Immature natural killer cell (primary cell): ENCODE measurements around the gene BABAM1. TPM values are rescaled to one million over a fixed set of nuclear protein-coding genes. Genes with fewer than 3 reads are reported as not detected.

ENCODE experiments used
- DNase-seq, 3 donors: peaks; one replicate each; pipeline ENCODE4 v3.0.0; 2022; ENCODE audit warnings: mixed read lengths in 1 of 3
- H3K27ac Mint-ChIP-seq, 6 donors: one replicate each; pipeline ENCODE4 v1.8.0; 2020; ENCODE audit warnings: mixed read lengths in 6 of 6, mild to moderate bottlenecking in 5 of 6, inconsistent platforms in 4 of 6, moderate library complexity in 3 of 6
- H3K27me3 Mint-ChIP-seq, 3 donors: one replicate each; pipeline ENCODE4 v1.8.0; 2020 to 2021; ENCODE audit warnings: low read depth in 3 of 3, mild to moderate bottlenecking in 3 of 3, mixed read lengths in 3 of 3, moderate library complexity in 3 of 3, inconsistent platforms in 1 of 3
- H3K36me3 Mint-ChIP-seq, 3 donors: one replicate each; pipeline ENCODE4 v1.8.0; 2020; ENCODE audit warnings: mixed read lengths in 3 of 3, inconsistent platforms in 2 of 3, mild to moderate bottlenecking in 2 of 3
- H3K4me1 Mint-ChIP-seq, 2 donors: one replicate each; pipeline ENCODE4 v1.8.0; 2020; ENCODE audit warnings: inconsistent platforms in 2 of 2, mild to moderate bottlenecking in 2 of 2, mixed read lengths in 2 of 2, moderate library complexity in 1 of 2
- H3K4me3 Mint-ChIP-seq, 5 donors: one replicate each; pipeline ENCODE4 v1.8.0; 2020; ENCODE audit warnings: mild to moderate bottlenecking in 5 of 5, mixed read lengths in 5 of 5, inconsistent platforms in 3 of 5, moderate library complexity in 3 of 5
- H3K9me3 Mint-ChIP-seq, 6 donors: one replicate each; pipeline ENCODE4 v1.8.0; 2020; ENCODE audit warnings: mild to moderate bottlenecking in 6 of 6, mixed read lengths in 6 of 6, inconsistent platforms in 4 of 6, moderate library complexity in 3 of 6
- polyA plus RNA-seq, 3 donors: library from polyadenylated mRNA; unstranded; fragments of 300-500 nt; fragmentation: Illumina TruSeq; gene quantifications; one replicate each; pipeline ENCODE4 v1.2.3, GENCODE V29; 2021

Gene BABAM1
- polyA plus RNA-seq, 3 donors from 2014 or later: 135 to 218 (median 141) TPM

DNA sequence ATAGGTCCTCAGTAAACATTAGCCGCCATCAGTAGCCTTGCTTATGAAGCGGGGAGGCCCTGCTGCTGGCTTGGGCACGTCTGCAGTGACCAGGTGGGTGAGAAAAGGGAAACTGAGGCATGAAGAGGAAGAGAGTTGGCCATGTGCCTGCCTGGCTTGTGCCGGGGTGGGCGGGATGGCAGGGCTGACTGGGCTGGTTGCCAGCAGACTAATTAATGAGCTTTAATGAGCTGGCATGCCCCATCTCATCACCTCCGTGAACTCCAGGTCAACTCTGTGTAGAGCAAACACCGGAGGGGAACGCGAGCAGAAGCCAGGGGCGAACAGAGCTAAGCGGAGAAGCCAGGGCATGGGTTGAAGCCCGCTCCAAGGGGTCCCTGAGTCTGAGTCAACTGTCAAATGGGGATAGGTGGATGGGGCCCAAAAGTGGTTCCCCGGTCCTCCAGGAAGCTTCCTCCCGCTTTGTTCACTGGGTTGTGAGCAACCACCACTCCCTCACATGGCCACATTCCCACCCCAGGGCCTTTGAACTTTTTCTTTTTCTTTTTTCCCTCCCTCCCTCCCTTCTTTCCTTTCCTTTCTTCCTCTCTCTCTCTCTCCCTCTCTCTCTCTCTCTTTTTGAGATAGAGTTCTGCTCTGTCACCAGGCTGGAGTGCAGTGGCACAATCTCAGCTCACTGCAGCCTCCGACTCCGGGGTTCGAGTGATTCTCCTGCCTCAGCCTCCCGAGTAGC lies 30.3 kb upstream of the BABAM1 start:
- peak overlapping the region in 1 of 5 donors; percentile 50 for H3K4me3 Mint-ChIP-seq
- no peaks in the 10 kb centered on the region for H3K36me3 Mint-ChIP-seq
- no peaks in the 10 kb centered on the region for H3K9me3 Mint-ChIP-seq
- no peak for DNase-seq
- peaks cover 7 to 10% of the 10 kb centered on the region in 2 donors for H3K4me1 Mint-ChIP-seq
- H3K27ac Mint-ChIP-seq: no peak overlapping the region
- peaks cover 0 to 7% (median 1%) of the 10 kb centered on the region in 3 donors for H3K27me3 Mint-ChIP-seq

DNA sequence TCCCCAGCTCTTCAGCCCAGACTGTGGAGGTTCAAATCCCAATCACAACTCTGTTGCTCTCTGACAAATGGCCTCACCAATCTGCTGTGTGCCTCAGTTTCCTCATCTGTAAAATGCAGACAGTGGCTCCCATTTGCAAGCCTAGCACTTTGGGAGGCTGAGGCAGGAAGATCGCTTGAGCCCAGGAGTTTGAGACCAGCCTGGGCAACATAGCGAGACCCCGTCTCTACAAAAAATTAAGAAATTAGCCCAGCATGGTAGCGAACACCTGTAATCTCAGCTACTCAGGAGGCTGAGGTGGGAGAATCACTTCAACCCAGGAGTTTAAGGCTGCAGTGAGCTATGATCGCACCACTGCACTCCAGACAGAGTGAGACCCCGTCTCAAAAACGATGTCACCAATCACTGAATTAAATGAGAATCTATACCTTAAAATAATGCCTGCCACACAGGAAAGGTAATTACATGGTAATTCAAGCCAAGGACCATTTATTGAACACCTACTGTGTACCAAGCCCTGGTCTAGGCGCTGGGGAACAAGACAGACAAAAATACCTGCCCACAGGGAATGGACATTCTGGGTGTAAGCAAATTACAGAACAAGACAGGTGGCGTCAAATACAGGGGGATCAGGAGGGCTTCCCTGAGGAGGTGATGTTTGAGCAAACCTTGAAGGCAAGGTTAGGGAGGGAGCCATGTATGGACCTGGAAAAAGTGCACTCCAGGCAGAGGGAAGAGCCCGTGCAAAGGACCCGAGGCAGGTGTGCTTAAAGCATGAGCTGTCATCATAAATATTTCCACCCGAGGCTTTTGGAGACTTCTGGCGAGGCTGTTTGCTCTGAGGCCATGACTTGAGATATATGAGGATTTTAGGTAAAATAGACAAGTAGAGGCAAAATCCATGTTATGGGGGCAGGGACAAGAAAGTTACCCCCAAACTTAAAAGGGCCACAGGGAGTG lies 29.2 kb upstream of the BABAM1 start:
- Mint-ChIP-seq H3K4me3 (peak overlapping the region in 1 of 5 donors; percentile 64), H3K4me1 (peaks cover 7 to 10% of the 10 kb centered on the region in 2 donors), H3K27ac (no peak overlapping the region), H3K27me3 (peaks cover 0 to 7% (median 1%) of the 10 kb centered on the region in 3 donors), H3K36me3 (no peaks in the 10 kb centered on the region), H3K9me3 (no peaks in the 10 kb centered on the region)
- no peak for DNase-seq

DNA sequence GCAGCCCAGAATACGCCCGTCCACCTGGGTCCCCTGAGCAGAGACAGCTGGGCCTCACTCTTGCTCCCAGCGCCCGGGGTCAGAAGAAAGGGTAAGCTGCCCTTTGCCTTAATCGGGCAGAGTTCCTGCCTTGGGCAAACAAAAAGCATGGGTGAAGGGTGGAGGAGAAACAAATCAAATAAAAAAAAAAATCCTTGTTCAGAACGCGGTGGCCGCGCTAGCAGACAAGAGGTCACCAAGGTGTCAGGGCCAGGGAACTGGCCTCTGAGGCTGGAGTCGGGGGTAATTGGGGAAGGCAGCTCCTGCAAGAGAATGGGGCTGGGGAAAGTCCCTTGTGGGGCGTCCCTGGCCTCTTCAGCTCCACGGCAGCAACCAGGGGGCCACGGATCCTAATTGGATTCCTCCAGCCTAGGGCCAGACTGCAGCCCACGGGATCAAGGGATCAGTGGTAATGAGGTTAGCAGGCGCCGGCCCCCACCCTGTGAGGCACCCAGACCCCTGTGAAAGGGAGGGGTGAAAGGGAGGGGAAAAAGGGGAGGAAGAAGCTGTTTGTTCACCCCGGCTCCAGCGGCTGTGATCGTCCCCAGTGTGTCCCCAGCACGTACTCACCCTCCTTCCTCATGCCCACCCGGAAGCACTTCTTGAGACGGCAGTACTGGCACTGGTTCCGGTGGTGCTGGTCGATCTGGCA lies 27.0 kb upstream of the BABAM1 start:
- no peaks in the 10 kb centered on the region for H3K36me3 Mint-ChIP-seq
- peaks cover 0 to 4% (median 0%) of the 10 kb centered on the region in 3 donors for H3K27me3 Mint-ChIP-seq
- H3K9me3 Mint-ChIP-seq: no peaks in the 10 kb centered on the region
- no peak for DNase-seq
- H3K27ac Mint-ChIP-seq: no peak overlapping the region
- no peak overlapping the region for H3K4me3 Mint-ChIP-seq
- peaks cover under 1 to 4% of the 10 kb centered on the region in 2 donors for H3K4me1 Mint-ChIP-seq

DNA sequence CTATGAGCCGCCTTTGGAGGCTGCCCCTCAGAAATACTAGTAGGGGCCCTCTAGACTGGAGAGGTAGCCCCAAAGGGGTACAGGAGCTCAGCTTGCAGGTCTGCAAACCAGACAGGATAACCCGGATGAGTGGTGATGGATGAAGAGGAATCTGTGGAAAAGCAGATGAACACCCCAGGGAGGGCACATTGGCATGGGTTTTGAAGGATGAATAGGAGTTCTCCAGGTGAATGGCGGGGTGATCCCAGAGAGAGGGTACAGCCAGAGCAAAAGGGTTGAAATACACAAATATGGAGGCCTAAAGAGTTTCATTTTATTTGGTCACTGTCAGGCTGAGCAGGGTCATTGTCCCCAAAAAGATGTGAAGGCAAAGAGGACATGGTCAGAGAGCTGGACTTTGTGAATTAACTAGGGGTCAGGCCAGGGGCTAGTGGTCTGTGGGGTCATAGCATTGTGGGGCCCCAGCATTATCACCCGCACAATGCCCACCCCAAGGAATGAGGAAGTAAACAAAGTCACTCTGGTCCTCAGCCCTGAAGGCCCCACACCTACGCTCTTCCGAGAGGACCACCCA lies 26.3 kb upstream of the BABAM1 start:
- Mint-ChIP-seq H3K4me3 (peak overlapping the region in 1 of 5 donors; percentile 28), H3K4me1 (peaks cover 0 to 4% of the 10 kb centered on the region in 2 donors), H3K27ac (no peak overlapping the region), H3K36me3 (no peaks in the 10 kb centered on the region), H3K9me3 (no peaks in the 10 kb centered on the region), H3K27me3 (peaks cover 0 to 4% (median 0%) of the 10 kb centered on the region in 3 donors)
- no peak for DNase-seq

DNA sequence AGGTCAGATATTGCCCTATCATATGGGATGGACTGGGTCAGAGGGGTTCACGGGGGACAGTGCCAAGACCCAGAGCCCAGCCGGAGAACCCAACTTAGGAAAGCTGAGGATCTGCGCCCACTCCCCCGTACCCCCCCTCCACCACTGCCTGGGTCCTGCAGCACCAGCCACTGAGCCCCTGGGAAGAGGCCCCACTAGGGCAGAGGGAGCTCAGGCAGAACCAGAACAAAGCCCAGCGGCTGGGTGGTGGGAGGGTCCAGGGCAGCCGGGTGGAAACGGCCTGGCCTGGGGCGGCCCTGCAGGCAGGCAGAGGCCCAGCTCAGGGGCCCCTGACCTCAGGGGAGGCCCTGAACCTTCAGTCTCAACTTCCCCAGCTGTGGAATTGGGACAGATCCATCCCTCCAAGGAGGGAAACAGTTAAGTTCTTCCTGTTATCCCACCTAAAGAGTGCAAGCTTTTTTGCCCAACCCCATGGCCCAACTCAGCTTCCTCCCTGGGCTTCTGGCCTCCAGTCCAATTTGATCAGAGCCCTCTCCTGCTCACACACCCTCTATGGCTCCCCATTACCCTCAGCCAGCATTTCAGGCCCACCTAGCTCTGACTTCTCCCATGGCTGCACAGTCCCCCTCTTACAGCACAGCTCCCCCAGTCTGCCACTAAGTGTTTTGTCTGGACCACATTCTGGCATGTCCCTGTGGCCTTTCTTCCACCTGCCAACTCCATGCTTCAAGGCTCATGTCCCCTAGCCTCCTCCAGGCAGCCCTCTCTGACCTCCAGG lies 24.6 kb upstream of the BABAM1 start:
- Mint-ChIP-seq H3K36me3 (no peaks in the 10 kb centered on the region), H3K27ac (peak overlapping the region in 2 of 6 donors; percentile 18 to 31), H3K27me3 (peaks cover 2 to 8% (median 3%) of the 10 kb centered on the region in 3 donors), H3K9me3 (no peaks in the 10 kb centered on the region), H3K4me1 (peaks cover 0 to 10% of the 10 kb centered on the region in 2 donors), H3K4me3 (peak overlapping the region in 3 of 5 donors; percentile 0 to 58 (median 22))
- no peak for DNase-seq

DNA sequence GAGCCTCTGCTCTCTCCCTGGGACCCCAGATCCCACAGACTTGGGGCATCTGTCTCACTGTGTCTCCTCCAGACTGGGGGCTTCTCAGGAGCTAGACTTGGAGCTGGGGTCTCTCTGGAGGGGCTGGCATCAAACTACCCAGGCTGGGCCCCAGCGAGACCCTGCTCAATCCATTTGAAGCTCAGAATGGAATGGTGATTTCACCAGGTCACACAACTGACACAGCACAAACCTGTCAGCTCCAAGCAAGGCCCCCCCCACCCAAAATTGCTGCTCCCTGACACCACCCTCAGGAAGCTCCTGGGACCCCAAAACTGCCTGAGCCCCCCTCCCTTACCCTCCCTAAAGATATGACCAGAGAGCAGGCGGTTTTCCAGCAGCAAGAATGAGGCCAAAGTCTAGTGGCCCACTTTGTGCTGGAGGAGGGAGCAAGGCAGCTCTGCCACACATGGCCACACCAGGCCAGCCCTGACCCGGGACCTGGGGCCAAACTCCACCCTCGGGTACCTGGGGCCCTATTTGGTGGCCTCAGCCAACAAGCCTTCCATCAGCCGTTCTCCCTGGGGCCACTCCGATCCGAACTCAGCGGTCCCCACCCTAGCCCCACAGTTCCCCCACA lies 23.9 kb upstream of the BABAM1 start:
- H3K27ac Mint-ChIP-seq: peak overlapping the region in 1 of 6 donors; percentile 31
- DNase-seq: no peak
- peak overlapping the region in 4 of 5 donors; percentile 38 to 64 (median 54) for H3K4me3 Mint-ChIP-seq
- peaks cover 0 to 10% of the 10 kb centered on the region in 2 donors for H3K4me1 Mint-ChIP-seq
- no peaks in the 10 kb centered on the region for H3K9me3 Mint-ChIP-seq
- H3K36me3 Mint-ChIP-seq: no peaks in the 10 kb centered on the region
- peaks cover 2 to 8% (median 5%) of the 10 kb centered on the region in 3 donors for H3K27me3 Mint-ChIP-seq

DNA sequence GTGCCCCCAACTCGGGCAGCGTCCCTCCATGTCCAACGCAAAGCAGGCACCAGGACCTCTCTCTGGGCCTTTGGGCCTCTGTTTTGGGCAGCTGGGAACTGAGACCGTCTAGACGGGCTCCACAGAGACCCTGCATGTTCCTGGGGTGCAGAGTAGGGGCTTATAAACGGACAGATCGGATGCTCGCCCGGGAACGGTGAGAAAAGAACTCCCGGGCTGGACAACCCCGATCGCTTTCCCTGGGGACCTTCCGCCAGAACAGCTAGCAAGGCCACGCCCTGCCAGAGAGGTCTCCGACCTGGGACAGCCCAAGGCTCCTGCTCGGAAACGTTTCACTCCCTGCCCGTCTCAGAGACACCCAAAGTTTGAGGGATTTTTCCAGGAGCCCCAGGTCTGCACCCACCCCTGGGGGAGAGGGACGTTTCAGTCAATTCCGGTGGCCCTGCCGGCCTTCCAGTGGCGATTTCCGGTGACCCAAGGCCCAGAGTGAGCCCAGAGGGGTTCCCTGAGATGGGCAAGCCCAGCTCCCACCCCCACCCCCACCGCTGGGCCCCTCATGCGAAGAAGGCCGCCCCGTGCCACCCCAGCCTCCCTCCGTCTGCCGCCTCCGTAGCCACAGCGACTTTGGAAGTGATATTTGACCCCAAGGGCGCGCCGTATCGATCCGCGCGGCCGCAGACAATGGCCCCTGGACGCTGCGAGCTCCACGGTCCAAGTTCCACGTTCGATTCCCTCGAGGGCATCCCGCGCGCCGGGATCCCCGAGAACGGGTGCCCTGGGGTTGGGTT lies 23.2 kb upstream of the BABAM1 start:
- Mint-ChIP-seq H3K4me1 (peaks cover 0 to 10% of the 10 kb centered on the region in 2 donors), H3K4me3 (peak overlapping the region; percentile 27 to 65 (median 62)), H3K36me3 (no peaks in the 10 kb centered on the region), H3K9me3 (no peaks in the 10 kb centered on the region), H3K27me3 (peaks cover 2 to 8% (median 5%) of the 10 kb centered on the region in 3 donors), H3K27ac (no peak overlapping the region)
- DNase-seq: no peak

DNA sequence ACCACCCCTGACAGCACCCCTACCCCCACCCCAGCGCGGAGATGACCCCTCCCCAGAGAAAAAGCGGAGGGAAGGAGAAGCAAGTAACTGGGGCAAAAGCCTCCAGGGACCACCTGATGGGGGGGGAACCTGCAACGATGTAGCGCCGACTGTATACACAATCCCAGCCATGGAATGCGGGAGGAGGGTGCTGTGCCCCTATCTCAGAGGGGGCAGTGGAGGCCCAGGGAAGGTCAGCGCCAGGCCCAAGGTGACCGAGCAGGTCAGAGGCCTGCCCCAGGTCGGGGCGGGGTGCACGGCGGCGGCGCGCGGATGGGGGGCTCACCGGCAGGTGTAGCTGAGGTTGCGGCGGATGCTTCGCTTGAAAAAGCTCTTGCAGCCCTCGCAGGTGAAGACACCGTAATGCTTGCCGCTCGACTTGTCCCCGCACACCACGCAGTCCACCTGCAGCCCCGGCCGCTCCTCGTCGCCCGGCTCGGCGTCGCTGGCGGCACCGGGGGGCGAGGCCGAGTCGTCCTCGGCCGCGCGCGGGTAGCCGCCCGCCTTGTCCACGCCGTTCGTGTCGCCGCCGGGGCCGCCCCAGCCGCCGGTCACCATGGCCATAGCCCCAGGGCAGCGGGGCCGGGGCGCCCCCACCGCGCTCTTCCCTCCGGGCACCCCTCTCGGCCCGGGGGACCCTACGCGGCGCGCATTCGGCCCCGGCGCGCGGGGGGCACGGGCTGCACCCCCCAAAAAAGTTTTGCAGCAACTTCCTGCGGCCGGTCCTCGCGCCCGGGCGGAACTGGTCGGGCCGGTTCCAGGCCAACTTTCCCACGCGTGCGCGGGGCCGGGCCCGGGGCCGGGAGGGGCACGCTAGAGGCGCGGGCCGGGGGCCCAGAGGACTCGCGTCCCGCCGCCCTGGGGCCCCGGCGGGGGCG lies 22.4 kb upstream of the BABAM1 start:
- no peak for DNase-seq
- no peaks in the 10 kb centered on the region for H3K9me3 Mint-ChIP-seq

DNA sequence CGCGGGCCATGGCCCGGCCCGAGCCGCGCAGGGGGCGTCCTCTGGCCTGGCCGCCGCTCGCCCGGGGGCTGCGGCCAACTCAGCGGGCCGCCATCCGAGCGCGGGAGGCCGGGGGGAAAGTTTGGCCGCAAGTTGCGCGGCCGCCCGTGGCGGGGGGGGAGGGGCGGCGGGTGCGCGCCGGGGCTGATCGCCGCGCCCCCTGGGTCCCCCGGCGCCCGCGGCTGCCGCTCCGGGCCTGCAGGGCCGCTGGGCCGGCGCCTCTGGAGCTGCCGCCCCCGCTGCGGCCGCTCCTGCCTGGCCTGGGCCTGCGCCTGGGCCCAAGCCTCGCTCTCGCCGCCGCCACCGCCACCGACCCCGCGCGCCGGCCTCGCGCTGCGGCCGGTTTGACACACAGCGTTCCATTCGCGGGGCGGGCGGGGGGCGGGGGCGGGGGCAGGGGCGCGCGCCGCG lies 21.7 kb upstream of the BABAM1 start, which contains the start of gene NR2F6:
TSS of gene NR2F6 (minus strand) at position 385 of the 450 bp plus-strand sequence. CDS start 699 bp downstream, outside the sequence.
- peak within 1 kb of the TSS in 4 of 6 donors; percentile 23 to 71 (median 56) for H3K27ac Mint-ChIP-seq
- peak within 1 kb of the TSS; percentile 82 to 90 (median 86) for H3K4me3 Mint-ChIP-seq
- H3K27me3 Mint-ChIP-seq: peaks cover 2 to 9% (median 5%) of the 10 kb centered on the region in 3 donors
- peaks cover 0 to 10% of the 10 kb centered on the region in 2 donors for H3K4me1 Mint-ChIP-seq
- DNase-seq: no peak
- no peaks in the 10 kb centered on the region for H3K9me3 Mint-ChIP-seq
- H3K36me3 Mint-ChIP-seq: no peaks in the 10 kb centered on the region

More for the DNA sequence above, 22.4 kb upstream of the BABAM1 start:
- Mint-ChIP-seq H3K27ac (no peak overlapping the region), H3K4me1 (peaks cover 0 to 10% of the 10 kb centered on the region in 2 donors), H3K4me3 (peak overlapping the region; percentile 27 to 65 (median 58)), H3K36me3 (no peaks in the 10 kb centered on the region), H3K27me3 (peaks cover 2 to 9% (median 5%) of the 10 kb centered on the region in 3 donors)

DNA sequence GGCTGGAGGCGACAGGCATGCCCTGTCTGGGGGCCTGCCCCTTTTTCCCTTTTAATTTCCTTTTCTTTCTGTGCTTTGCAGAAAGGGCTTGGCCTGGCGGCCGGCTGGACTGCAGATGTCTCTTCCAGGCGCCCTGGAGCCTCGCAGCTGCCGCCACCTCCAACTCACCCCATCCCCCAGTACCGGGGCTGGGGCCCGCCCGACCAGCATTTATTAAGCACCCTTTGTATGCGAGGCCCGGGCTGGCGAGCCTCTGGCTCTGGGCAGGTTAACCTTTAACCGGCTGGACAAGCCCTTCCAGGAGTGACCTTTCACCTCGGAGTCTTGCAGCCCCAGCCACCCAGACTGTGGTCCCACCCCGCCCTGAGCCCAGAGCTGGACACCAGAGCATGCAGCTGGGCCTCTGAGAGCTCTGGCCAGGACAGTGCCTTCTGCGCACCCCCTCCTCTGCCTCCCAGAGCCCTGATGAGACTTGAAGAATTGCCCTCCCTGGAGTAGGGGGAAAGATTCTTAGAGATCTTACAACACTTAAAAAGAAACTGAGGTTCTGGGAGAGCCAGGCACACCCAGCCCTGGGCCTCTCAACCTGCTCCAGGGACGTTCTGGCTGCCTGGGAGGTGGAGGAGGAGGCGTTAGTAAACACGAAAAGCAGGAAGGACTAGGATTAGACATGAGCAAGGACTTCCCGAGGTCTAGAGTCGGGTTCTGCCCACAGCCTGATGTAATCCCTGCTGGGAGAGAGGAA lies 20.4 kb upstream of the BABAM1 start:
- DNase-seq: no peak
- Mint-ChIP-seq H3K4me3 (peak overlapping the region; percentile 82 to 90 (median 86)), H3K36me3 (no peaks in the 10 kb centered on the region), H3K27me3 (peaks cover 2 to 9% (median 5%) of the 10 kb centered on the region in 3 donors), H3K9me3 (no peaks in the 10 kb centered on the region), H3K27ac (peak overlapping the region in 1 of 6 donors; percentile 41), H3K4me1 (peaks cover 0 to 10% of the 10 kb centered on the region in 2 donors)
